Tibial nerve (tissue), 3 donors: Measurements from ENCODE around the gene KRT6B.

Source experiments
- CTCF ChIP-seq, 5 experiments: fragments of 200-600 bp in 3 of 5; fragments of 450-650 bp in 2 of 5; sonication (generic) in 3 of 5; IDR thresholded peaks; one replicate each; pipeline ENCODE4 v1.5.1; 2016 to 2019; ENCODE audit warnings: antibody characterized with exemption in 5 of 5, mild to moderate bottlenecking in 3 of 5, moderate library complexity in 2 of 5
- POLR2A ChIP-seq, 2 donors: fragments of 450-650 bp; IDR thresholded peaks; one replicate each; pipeline ENCODE4 v1.6.1; 2017; ENCODE audit warnings: antibody characterized with exemption in 2 of 2, mild to moderate bottlenecking in 2 of 2, moderate library complexity in 2 of 2

- TF ChIP-seq CTCF (IDR thresholded peaks at IDR 0.05) (no peak), POLR2A (IDR thresholded peaks at IDR 0.05) (no peak)
Observed at GRCh38 chr12:52477651-52478050, 25.7 kb upstream of the KRT6B start.
